SU-DHL-6 (cell line): Measurements from ENCODE around the gene RIC1.

ENCODE experiments used
- EZH2phosphoT487 ChIP-seq: fragments of 200-600 bp; sonication (generic), shearing (Covaris generic); conservative IDR thresholded peaks from 2 replicates; pipeline ENCODE4 v1.6.1; 2018; ENCODE audit warnings: mild to moderate bottlenecking, antibody characterized with exemption, low read length, moderate library complexity, mixed read lengths
- TF ChIP-seq, protein P1 (sequence below): fragments of 200-600 bp; sonication (generic); IDR thresholded peaks from one replicate; pipeline ENCODE4 v1.5.1; 2017; ENCODE audit warnings: antibody characterized with exemption, mild to moderate bottlenecking, low read length, moderate library complexity; ENCODE audit not compliant: insufficient read depth, poor library complexity, severe bottlenecking

- TF ChIP-seq, protein P1, sequence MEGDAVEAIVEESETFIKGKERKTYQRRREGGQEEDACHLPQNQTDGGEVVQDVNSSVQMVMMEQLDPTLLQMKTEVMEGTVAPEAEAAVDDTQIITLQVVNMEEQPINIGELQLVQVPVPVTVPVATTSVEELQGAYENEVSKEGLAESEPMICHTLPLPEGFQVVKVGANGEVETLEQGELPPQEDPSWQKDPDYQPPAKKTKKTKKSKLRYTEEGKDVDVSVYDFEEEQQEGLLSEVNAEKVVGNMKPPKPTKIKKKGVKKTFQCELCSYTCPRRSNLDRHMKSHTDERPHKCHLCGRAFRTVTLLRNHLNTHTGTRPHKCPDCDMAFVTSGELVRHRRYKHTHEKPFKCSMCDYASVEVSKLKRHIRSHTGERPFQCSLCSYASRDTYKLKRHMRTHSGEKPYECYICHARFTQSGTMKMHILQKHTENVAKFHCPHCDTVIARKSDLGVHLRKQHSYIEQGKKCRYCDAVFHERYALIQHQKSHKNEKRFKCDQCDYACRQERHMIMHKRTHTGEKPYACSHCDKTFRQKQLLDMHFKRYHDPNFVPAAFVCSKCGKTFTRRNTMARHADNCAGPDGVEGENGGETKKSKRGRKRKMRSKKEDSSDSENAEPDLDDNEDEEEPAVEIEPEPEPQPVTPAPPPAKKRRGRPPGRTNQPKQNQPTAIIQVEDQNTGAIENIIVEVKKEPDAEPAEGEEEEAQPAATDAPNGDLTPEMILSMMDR, result no peak
- TF ChIP-seq EZH2phosphoT487, result no peak
These were observed 170.4 kb downstream of the RIC1 start for GRCh38 chr9:5799314-5799713.
